HCT116 (cell line): ENCODE measurements around the gene RASSF5. TPM values are rescaled to one million over a fixed set of nuclear protein-coding genes. Genes with fewer than 3 reads are reported as not detected.

Experiments used
- ATAC-seq: fragments of 200-7000 bp; cut with Tn5 transposase; 2 replicates; pipeline ENCODE4 v1.9.1; 2020; ENCODE audit warnings: mild to moderate bottlenecking, moderate library complexity
- BruUV-seq: library from RNA; stranded (reverse); fragments of 400-500 nt; replicated peaks from 2 replicates; lab custom pipeline; 2021; lab: Mats Ljungman, UMichigan
- CTCF ChIA-PET: fragments of 300-600 bp; sonication (Branson Sonifier 250); formaldehyde crosslinking; loops from one replicate; lab custom pipeline; 2021; ENCODE audit warnings: antibody characterized with exemption; lab: Charles Lee
- POLR2A ChIA-PET: fragments of 300-600, 350-600 bp; sonication (Branson Sonifier 250); formaldehyde crosslinking; loops from one replicate; lab custom pipeline; 2021; ENCODE audit warnings: antibody characterized with exemption; lab: Charles Lee
- RAD21 ChIA-PET, 2 experiments: fragments of 300-600 bp; sonication (Branson Sonifier 250); formaldehyde crosslinking; loops; one replicate each; lab custom pipeline; 2023; ENCODE audit warnings: low total read pairs in 2 of 2; ENCODE audit not compliant: uncharacterized antibody in 2 of 2, unreplicated experiment in 2 of 2, low non-redundant PET in 1 of 2; lab: Charles Lee
- DNase-seq: peaks from one replicate; pipeline ENCODE4 v3.0.0-alpha.2; 2010; ENCODE audit warnings: low read depth, low spot score
- H2AFZ ChIP-seq: fragments of 200-600 bp; shearing (Covaris generic), sonication (generic); 2 replicates; pipeline ENCODE4 v1.6.1; 2017; ENCODE audit warnings: low read depth, mixed run types, mixed read lengths, antibody characterized with exemption, low read length; ENCODE audit not compliant: poor library complexity, severe bottlenecking
- H3K27ac ChIP-seq: 2 replicates; pipeline ENCODE4 v1.5.1; 2012; ENCODE audit warnings: low read depth, low read length
- H3K27me3 ChIP-seq: fragments of 200-600 bp; sonication (generic); 2 replicates; pipeline ENCODE4 v1.6.1; 2016; ENCODE audit warnings: mixed run types, low read length, mixed read lengths; ENCODE audit not compliant: insufficient read depth
- H3K36me3 ChIP-seq, 2 experiments: fragments of 200-500 bp in 1 of 2; fragments of 200-600 bp in 1 of 2; sonication (Bioruptor generic) in 1 of 2; sonication (generic) in 1 of 2; 2 replicates each; pipeline versions ENCODE4 v1.5.1 to v1.6.1; 2014 to 2016; ENCODE audit warnings: low read length in 2 of 2, inconsistent platforms in 1 of 2, mixed read lengths in 1 of 2, mixed run types in 1 of 2; ENCODE audit not compliant: insufficient read depth in 2 of 2, control insufficient read depth in 1 of 2
- H3K4me1 ChIP-seq, 2 experiments: fragments of 200-600 bp in 1 of 2; sonication (generic) in 1 of 2; 2 replicates each; pipeline versions ENCODE4 v1.5.1 to v1.6.1; 2012 to 2017; ENCODE audit warnings: low read length in 2 of 2, inconsistent platforms in 1 of 2, mild to moderate bottlenecking in 1 of 2, mixed read lengths in 1 of 2, mixed run types in 1 of 2, moderate library complexity in 1 of 2; ENCODE audit not compliant: insufficient read depth in 2 of 2, control insufficient read depth in 1 of 2
- H3K4me2 ChIP-seq: fragments of 200-600 bp; sonication (generic); 2 replicates; pipeline ENCODE4 v1.6.1; 2017; ENCODE audit warnings: mixed run types, low read length, mixed read lengths
- H3K4me3 ChIP-seq, 2 experiments: fragments of 200-600 bp in 1 of 2; sonication (generic) in 1 of 2; replicated peaks in 1 of 2; 2 replicates each; pipeline ENCODE4 v1.5.1; 2011 to 2016; ENCODE audit warnings: low read length in 2 of 2, control low read depth in 1 of 2, low read depth in 1 of 2, mild to moderate bottlenecking in 1 of 2, mixed read lengths in 1 of 2, mixed run types in 1 of 2
- H3K79me2 ChIP-seq: fragments of 200-600 bp; sonication (generic); 2 replicates; pipeline ENCODE4 v1.6.1; 2017; ENCODE audit warnings: mild to moderate bottlenecking, mixed run types, low read length, moderate library complexity, mixed read lengths; ENCODE audit not compliant: insufficient read depth
- H3K9ac ChIP-seq: fragments of 200-600 bp; sonication (generic); 2 replicates; pipeline ENCODE4 v1.6.1; 2016; ENCODE audit warnings: low read length, mixed read lengths
- H3K9me2 ChIP-seq: fragments of 200-600 bp; sonication (generic), shearing (Covaris generic); 2 replicates; pipeline ENCODE4 v1.6.1; 2017; ENCODE audit warnings: mixed run types, mild to moderate bottlenecking, moderate library complexity; ENCODE audit not compliant: insufficient read depth
- H3K9me3 ChIP-seq, 2 experiments: fragments of 200-500 bp in 1 of 2; fragments of 200-600 bp in 1 of 2; sonication (Bioruptor generic) in 1 of 2; sonication (generic) in 1 of 2; 2 replicates each; pipeline ENCODE4 v1.6.1; 2014 to 2017; ENCODE audit warnings: low read length in 2 of 2, mixed read lengths in 2 of 2, inconsistent platforms in 1 of 2, low read depth in 1 of 2, mild to moderate bottlenecking in 1 of 2, mixed run types in 1 of 2, moderate library complexity in 1 of 2; ENCODE audit not compliant: control insufficient read depth in 1 of 2, insufficient read depth in 1 of 2
- H4K20me1 ChIP-seq: fragments of 200-600 bp; sonication (generic), shearing (Covaris generic); 2 replicates; pipeline ENCODE4 v1.6.1; 2017; ENCODE audit warnings: mixed run types, mild to moderate bottlenecking, moderate library complexity; ENCODE audit not compliant: insufficient read depth
- CBX3 ChIP-seq: IDR thresholded peaks from 2 replicates; pipeline ENCODE4 v1.6.1; 2012; ENCODE audit warnings: low read depth
- CEBPB ChIP-seq: IDR thresholded peaks from 2 replicates; pipeline ENCODE4 v1.6.1; 2012; ENCODE audit warnings: low read depth
- ELF1 ChIP-seq: IDR thresholded peaks from 2 replicates; pipeline ENCODE4 v1.6.1; 2012; ENCODE audit warnings: low read depth, borderline replicate concordance
- FOSL1 ChIP-seq: IDR thresholded peaks from 2 replicates; pipeline ENCODE4 v1.6.1; 2012; ENCODE audit warnings: low read depth
- POLR2AphosphoS5 ChIP-seq: IDR thresholded peaks from 2 replicates; pipeline ENCODE4 v1.6.1; 2011; ENCODE audit warnings: mild to moderate bottlenecking, low read depth, low read length, moderate library complexity
- REST ChIP-seq: IDR thresholded peaks from 2 replicates; pipeline ENCODE4 v1.6.1; 2012; ENCODE audit warnings: low read depth
- SP1 ChIP-seq: IDR thresholded peaks from 2 replicates; pipeline ENCODE4 v1.6.1; 2012; ENCODE audit warnings: low read depth
- intact Hi-C: fragments of 100-400 bp; cut with micrococcal nuclease; formaldehyde crosslinking; loops from 2 replicates; pipeline ENCODE4 v1.10.0; 2022
- total RNA-seq: library from RNA; stranded (reverse); gene quantifications from one replicate; pipeline ENCODE4 v1.2.1, GENCODE V29; 2021; ENCODE audit not compliant: unreplicated experiment
- TF ChIP-seq, protein P1 (sequence below), 3 experiments: fragments of 200-600 bp in 1 of 3; sonication (generic) in 1 of 3; IDR thresholded peaks in 2 of 3; conservative IDR thresholded peaks in 1 of 3; 2 replicates each; pipeline ENCODE4 v1.5.1; 2012 to 2017; ENCODE audit warnings: low read depth in 2 of 3, low read length in 2 of 3, antibody characterized with exemption in 1 of 3, borderline replicate concordance in 1 of 3, control low read depth in 1 of 3, mild to moderate bottlenecking in 1 of 3, mixed read lengths in 1 of 3, mixed run types in 1 of 3, moderate library complexity in 1 of 3; ENCODE audit not compliant: insufficient read depth in 1 of 3

Gene RASSF5
- total RNA-seq, 1 experiment from 2014 or later, result 5.4 TPM

- peaks cover 6 to 9% of the 10 kb centered on the region in 2 experiments; a peak in 3 of 4 replicates for H3K4me1 ChIP-seq
- no peak overlapping the region for H3K27ac ChIP-seq
- BruUV-seq, result no TSS peak
- no peaks in the 10 kb centered on the region for H3K79me2 ChIP-seq
- no peak overlapping the region for H3K4me2 ChIP-seq
- no peaks in the 10 kb centered on the region for H3K36me3 ChIP-seq
- no peaks in the 10 kb centered on the region for H3K9me2 ChIP-seq
- TF ChIP-seq FOSL1 (no peak), POLR2AphosphoS5 (no peak), ELF1 (no peak), CEBPB (no peak), CBX3 (no peak), SP1 (no peak), REST (no peak)
- TF ChIP-seq, protein P1, sequence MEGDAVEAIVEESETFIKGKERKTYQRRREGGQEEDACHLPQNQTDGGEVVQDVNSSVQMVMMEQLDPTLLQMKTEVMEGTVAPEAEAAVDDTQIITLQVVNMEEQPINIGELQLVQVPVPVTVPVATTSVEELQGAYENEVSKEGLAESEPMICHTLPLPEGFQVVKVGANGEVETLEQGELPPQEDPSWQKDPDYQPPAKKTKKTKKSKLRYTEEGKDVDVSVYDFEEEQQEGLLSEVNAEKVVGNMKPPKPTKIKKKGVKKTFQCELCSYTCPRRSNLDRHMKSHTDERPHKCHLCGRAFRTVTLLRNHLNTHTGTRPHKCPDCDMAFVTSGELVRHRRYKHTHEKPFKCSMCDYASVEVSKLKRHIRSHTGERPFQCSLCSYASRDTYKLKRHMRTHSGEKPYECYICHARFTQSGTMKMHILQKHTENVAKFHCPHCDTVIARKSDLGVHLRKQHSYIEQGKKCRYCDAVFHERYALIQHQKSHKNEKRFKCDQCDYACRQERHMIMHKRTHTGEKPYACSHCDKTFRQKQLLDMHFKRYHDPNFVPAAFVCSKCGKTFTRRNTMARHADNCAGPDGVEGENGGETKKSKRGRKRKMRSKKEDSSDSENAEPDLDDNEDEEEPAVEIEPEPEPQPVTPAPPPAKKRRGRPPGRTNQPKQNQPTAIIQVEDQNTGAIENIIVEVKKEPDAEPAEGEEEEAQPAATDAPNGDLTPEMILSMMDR (IDR thresholded peaks at IDR 0.05 in 2 of 3, conservative IDR thresholded peaks at IDR 0.05 in 1 of 3; ENCODE audit: borderline replicate concordance in 1 of 3, insufficient read depth in 1 of 3, low read depth in 2 of 3, low read length in 2 of 3), result no peak
- H4K20me1 ChIP-seq, result no peaks in the 10 kb centered on the region
- no peak overlapping the region for H2AFZ ChIP-seq
- ATAC-seq (no peak), DNase-seq (no peak)
- ChIA-PET RAD21 (no interaction called here), CTCF (interaction anchor here (1.5 kb wide), 1 partner anchor 18 kb away, joined by 4 read pairs; no protein-coding TSS in a partner anchor), POLR2A (no interaction called here)
- H3K27me3 ChIP-seq, result no peaks in the 10 kb centered on the region
- intact Hi-C loops, result no loop called here
- no peak overlapping the region for H3K9ac ChIP-seq
- no peak overlapping the region for H3K4me3 ChIP-seq
- H3K9me3 ChIP-seq, result no peaks in the 10 kb centered on the region
These were observed 19.0 kb downstream of the RASSF5 start for GRCh38 chr1:206526064-206526911.
